Osteoblast (primary cell): ENCODE results near the gene NOP56. TPM values are rescaled to one million over a fixed set of nuclear protein-coding genes. Genes with fewer than 3 reads are reported as not detected.

Source experiments
- DNase-seq: peaks from one replicate; pipeline ENCODE4 v3.0.0; 2011; ENCODE audit warnings: low spot score, mixed read lengths; ENCODE audit not compliant: insufficient read length; ENCODE audit errors: missing footprints
- H2AFZ ChIP-seq: 2 replicates; pipeline ENCODE4 v1.6.0; 2011; ENCODE audit warnings: mild to moderate bottlenecking, low read length
- H3K27ac ChIP-seq: 2 replicates; pipeline ENCODE4 v1.5.1; 2011; ENCODE audit warnings: mild to moderate bottlenecking, low read depth, low read length, moderate library complexity
- H3K27me3 ChIP-seq: 2 replicates; pipeline ENCODE4 v1.6.0; 2012; ENCODE audit warnings: mild to moderate bottlenecking, control low read depth, inconsistent platforms, low read length, moderate library complexity; ENCODE audit not compliant: insufficient read depth
- H3K36me3 ChIP-seq: 2 replicates; pipeline ENCODE4 v1.5.1; 2011; ENCODE audit warnings: mild to moderate bottlenecking, low read length, control low read depth, moderate library complexity; ENCODE audit not compliant: insufficient read depth
- H3K4me1 ChIP-seq: 2 replicates; pipeline ENCODE4 v1.5.1; 2011; ENCODE audit warnings: mild to moderate bottlenecking, low read length, control low read depth, moderate library complexity; ENCODE audit not compliant: insufficient read depth
- H3K4me2 ChIP-seq: 2 replicates; pipeline ENCODE4 v1.6.0; 2011; ENCODE audit warnings: mild to moderate bottlenecking, low read length; ENCODE audit not compliant: insufficient read depth
- H3K4me3 ChIP-seq: fragments of 200-600 bp; sonication (generic); 3 replicates; pipeline ENCODE4 v1.5.1; 2012; ENCODE audit warnings: mild to moderate bottlenecking, low read length, inconsistent platforms; ENCODE audit not compliant: insufficient read depth
- H3K79me2 ChIP-seq: 2 replicates; pipeline ENCODE4 v1.6.0; 2012; ENCODE audit warnings: mild to moderate bottlenecking, low read length, control low read depth, inconsistent platforms; ENCODE audit not compliant: insufficient read depth
- H3K9me3 ChIP-seq: 2 replicates; pipeline ENCODE4 v1.5.1; 2011; ENCODE audit warnings: low read depth, low read length, control low read depth
- H4K20me1 ChIP-seq: 2 replicates; pipeline ENCODE4 v1.6.0; 2012; ENCODE audit warnings: mild to moderate bottlenecking, low read length, control low read depth; ENCODE audit not compliant: insufficient read depth
- CTCF ChIP-seq: IDR thresholded peaks from 2 replicates; pipeline ENCODE4 v1.5.1; 2011; ENCODE audit warnings: mild to moderate bottlenecking, low read depth, low read length, moderate library complexity; ENCODE audit errors: extremely low read depth
- total RNA-seq: library from RNA; depleted of rRNA; stranded (reverse); fragments of >200 nt; gene quantifications from 2 replicates; pipeline ENCODE4 v1.2.3, GENCODE V29; 2012

NOP56 gene
- total RNA-seq, 1 donor: 91.2 TPM

DNA sequence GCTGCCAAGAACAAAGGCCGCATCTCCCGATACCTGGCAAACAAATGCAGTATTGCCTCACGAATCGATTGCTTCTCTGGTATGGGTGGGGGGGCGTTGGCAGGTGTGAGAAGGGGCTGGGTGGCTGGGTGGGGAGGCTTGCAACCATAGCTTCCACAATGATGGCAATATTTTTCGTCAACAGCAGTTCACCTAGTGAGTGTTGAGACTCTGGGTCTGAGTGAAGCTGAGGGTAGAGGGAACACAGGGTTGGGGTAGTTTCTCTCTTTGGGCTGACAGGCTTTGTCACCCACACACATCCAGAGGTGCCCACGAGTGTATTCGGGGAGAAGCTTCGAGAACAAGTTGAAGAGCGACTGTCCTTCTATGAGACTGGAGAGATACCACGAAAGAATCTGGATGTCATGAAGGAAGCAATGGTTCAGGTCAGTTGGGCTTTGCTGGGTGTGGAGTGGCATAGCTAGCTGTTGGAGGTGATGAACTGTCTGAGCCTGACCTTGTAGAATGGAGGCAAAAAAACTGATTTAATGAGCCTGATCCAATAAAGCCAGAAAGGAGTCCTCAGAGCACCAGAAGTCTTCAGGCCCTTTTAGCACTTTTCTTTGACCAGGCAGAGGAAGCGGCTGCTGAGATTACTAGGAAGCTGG lies 4.2 kb downstream of the NOP56 start:
- H2AFZ ChIP-seq: no peak overlapping the region
- peaks cover 44% of the 10 kb centered on the region for H4K20me1 ChIP-seq
- no peak overlapping the region for H3K27ac ChIP-seq
- no peaks in the 10 kb centered on the region for H3K27me3 ChIP-seq
- H3K36me3 ChIP-seq: peaks cover 69% of the 10 kb centered on the region
- H3K4me1 ChIP-seq: peaks cover 16% of the 10 kb centered on the region
- H3K4me2 ChIP-seq: no peak overlapping the region
- H3K79me2 ChIP-seq: peaks cover 45% of the 10 kb centered on the region
- no peak for DNase-seq
- no peak for TF ChIP-seq CTCF
- no peaks in the 10 kb centered on the region for H3K9me3 ChIP-seq
- H3K4me3 ChIP-seq: no peak overlapping the region

GRCh38 chr20:2657241-2657640 lies 4.8 kb downstream of the NOP56 start:
- H3K79me2 ChIP-seq: peaks cover 49% of the 10 kb centered on the region
- H3K27me3 ChIP-seq: no peaks in the 10 kb centered on the region
- H3K9me3 ChIP-seq: no peaks in the 10 kb centered on the region
- H3K36me3 ChIP-seq: peaks cover 74% of the 10 kb centered on the region
- H3K4me2 ChIP-seq: no peak overlapping the region
- H3K4me1 ChIP-seq: peaks cover 14% of the 10 kb centered on the region
- H2AFZ ChIP-seq: no peak overlapping the region
- no peak for DNase-seq
- peaks cover 44% of the 10 kb centered on the region for H4K20me1 ChIP-seq
- H3K4me3 ChIP-seq: no peak overlapping the region
- H3K27ac ChIP-seq: no peak overlapping the region
- no peak for TF ChIP-seq CTCF

DNA sequence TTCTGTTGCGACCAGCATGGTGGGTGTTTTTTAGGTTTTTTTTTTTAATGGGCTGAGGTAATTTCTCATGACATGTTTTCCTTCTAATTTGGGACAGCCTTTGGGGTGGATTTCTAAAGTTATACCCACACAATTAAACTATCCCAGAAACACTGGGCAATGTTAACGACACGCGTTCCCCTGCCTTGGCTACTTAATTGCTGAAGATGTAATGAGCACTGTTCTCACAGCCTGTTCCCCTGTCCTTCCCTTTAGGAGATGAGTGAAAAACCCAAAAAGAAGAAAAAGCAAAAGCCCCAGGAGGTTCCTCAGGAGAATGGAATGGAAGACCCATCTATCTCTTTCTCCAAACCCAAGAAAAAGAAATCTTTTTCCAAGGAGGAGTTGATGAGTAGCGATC lies 5.2 kb downstream of the NOP56 start:
- H3K9me3 ChIP-seq: no peaks in the 10 kb centered on the region
- DNase-seq: no peak
- H3K79me2 ChIP-seq: peaks cover 46% of the 10 kb centered on the region
- peaks cover 14% of the 10 kb centered on the region for H3K4me1 ChIP-seq
- TF ChIP-seq CTCF: no peak
- H3K4me3 ChIP-seq: no peak overlapping the region
- H3K36me3 ChIP-seq: peaks cover 74% of the 10 kb centered on the region
- no peak overlapping the region for H2AFZ ChIP-seq
- peaks cover 44% of the 10 kb centered on the region for H4K20me1 ChIP-seq
- no peaks in the 10 kb centered on the region for H3K27me3 ChIP-seq
- no peak overlapping the region for H3K4me2 ChIP-seq
- no peak overlapping the region for H3K27ac ChIP-seq

GRCh38 chr20:2658414-2659354 lies 6.3 kb downstream of the NOP56 start:
- Histone ChIP-seq H3K9me3 (no peaks in the 10 kb centered on the region), H3K4me3 (no peak overlapping the region), H3K4me2 (no peak overlapping the region), H4K20me1 (peaks cover 43% of the 10 kb centered on the region), H3K27ac (no peak overlapping the region), H3K79me2 (peaks cover 46% of the 10 kb centered on the region), H3K4me1 (peaks cover 21% of the 10 kb centered on the region), H3K36me3 (peaks cover 74% of the 10 kb centered on the region), H2AFZ (no peak overlapping the region), H3K27me3 (no peaks in the 10 kb centered on the region)
- TF ChIP-seq CTCF: no peak
- DNase-seq: no peak
